ENCODE results near the gene LECT2.

Gene LECT2

GRCh38 chr5:135930949-135931295 lies 23.9 kb downstream of the LECT2 start:
- DNase-seq: no peak

DNA sequence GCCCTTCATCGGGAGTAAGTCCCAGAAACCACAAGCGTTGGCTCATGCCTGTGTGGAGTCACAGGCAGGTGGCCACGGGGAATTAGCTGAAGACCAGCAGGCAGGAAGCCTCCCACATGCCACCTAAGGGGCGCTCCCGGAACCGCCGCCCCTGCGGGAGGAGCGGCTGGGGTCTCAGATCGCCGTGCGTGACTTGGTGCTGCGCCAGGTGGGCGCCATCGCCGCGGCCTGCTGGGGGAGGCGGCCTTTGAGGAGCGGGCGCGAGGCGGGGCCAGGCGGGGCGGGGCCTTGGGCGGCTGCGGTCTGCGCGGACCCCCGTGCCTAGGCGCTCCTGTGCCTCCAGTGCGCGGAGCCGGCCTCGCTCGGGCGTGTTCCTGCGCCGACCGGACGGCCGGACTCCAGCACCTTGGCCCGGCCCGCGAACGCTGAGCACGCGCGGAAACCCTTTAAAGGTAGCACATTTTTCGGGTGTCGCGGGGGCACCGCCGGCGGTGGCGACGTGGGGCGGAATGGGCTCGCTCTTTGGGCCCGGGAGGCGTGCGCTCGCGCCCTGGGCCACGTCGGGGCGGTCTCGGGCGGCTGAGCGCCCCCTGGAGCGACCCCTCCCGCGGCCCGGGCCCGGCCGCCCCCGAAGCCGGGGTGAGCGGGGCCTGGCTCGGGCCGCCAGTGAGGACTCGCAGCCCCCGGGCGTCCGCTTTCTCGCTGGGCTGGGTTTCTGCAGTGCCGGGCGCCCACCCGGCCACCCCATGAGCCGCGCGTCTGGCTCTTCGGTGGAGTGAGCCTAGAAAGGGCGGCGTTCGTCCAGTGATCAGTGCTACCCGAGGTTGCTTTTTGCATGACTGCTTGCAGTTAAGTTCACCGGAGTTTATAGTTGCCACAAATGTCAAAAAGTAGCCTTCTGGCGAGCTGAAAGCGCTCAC lies 24.5 kb downstream of the LECT2 start:
- DNase-seq: no peak

GRCh38 chr5:135921388-135921787 lies 33.4 kb downstream of the LECT2 start:
- no peak for DNase-seq

DNA sequence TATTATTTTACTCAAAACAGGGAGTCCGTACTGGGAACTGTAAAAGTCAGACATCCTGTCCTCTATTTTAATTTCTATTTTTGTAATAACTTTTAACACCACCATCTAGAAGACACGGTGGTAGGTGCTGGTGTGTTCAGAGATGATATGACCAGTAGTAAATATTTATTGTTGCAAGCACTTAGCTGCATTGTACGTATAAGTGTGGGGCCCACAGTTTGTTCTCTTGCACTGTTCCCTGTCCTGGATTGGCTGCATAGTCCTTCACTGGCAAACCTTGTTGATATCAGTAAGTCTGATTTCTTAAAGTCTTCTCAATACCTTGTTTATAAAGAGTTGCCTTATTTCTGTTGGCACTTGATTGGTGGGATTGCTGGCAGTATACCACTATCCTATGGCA lies 34.6 kb downstream of the LECT2 start:
- no peak for DNase-seq

DNA sequence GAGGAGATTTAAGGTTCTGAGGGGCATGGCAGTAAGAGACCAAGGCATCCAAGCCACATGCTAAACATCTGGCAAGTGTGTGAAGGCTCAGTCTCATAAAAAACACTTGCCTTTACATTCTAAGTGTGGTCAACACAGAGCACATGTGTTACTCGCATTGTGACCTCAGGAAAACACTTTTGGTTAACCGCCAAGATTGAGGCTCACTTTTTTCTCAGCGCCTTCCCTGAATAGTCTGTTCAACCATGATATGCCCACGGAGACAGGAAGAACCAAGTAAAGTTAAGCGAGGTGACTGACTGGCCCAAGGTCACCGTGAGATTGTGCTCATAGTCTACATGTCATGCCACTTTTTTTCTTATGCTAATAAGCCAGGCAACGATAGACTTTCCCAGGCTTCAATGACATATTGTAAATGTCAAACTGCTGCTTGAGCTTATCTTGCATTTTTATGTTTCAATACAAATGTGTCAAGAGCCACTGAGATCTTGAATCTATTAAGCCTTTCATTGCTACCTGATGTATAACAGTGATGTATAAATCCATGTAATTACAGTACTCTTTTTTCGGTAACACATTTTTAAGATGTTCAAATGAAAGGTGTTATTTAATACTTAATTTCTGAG lies 38.0 kb downstream of the LECT2 start:
- no peak for DNase-seq

DNA sequence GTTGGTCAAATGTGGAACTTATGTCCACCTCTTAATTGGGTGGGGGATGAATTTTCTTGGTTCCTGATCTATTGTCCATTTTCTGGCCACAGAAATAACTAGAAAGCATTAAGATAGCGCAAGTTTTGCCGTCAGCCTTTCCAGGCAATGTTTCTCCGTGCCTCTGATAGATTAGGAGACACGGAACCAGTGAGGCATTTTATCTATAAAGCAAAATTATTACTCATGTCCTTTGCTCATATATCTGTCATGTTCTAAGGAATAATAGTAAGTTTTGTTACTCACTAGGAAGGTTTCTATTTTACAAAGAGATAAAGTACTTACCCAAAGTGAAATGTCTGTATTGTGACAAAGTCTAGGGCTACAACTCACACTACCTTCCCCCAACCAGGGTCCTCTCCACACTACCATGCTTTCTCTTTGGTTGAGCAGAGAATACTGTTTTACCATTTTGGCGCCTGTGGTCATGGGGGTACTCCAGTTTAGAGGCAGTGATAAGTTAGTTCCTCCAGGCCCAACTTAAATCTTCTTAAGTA lies 39.2 kb downstream of the LECT2 start:
- no peak for DNase-seq

- no peak for DNase-seq
These were observed 40.8 kb downstream of the LECT2 start for GRCh38 chr5:135913713-135914626.

DNA sequence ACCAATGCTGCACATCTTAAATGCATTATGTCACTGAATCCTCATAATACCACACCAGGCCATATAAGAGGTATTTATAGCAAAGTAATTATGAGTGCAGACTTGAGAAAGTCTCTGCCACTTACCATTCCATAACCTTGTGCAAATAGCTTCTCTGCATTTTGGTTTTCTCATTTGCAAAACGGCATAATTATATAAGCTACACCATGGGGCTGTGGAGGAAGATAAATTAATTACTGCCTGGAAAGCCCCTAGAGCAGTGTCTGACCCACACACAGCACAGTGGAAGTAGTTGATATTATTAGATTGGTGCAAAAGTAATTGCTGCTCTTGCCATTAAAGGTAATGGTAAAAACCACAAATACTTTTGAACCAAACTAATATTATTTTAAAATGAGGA lies 49.6 kb downstream of the LECT2 start:
- no peak for DNase-seq

- no peak for DNase-seq
These were observed 53.1 kb downstream of the LECT2 start for GRCh38 chr5:135901633-135902032.

- DNase-seq: no peak
These were observed 54.5 kb downstream of the LECT2 start for GRCh38 chr5:135900276-135900675.

DNA sequence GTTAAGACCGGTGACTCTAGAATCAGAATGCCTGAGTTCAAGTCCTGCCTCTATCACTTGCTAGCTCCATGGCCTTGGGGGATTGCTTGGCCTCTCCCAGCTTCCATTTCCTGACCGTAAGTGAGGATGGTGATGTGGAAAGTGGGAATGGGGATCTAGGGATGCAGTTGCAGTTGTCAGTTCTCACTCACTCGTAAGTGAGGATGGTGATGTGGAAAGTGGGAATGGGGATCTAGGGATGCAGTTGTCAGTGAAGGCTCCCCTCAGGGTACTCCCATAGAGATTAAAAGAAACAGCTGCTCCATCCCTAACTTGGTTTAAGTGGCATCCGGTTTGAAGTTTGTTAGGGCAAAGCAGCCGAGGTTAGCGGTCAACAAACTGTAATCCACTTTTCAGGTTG lies 56.1 kb downstream of the LECT2 start:
- no peak for DNase-seq

All from CD4-positive, alpha-beta T cell treated with Interferon gamma for 1 hour (primary cell).